Prostate gland (tissue), 2 donors: ENCODE data around the gene IER2. TPM values are rescaled to one million over a fixed set of nuclear protein-coding genes. Genes with fewer than 3 reads are reported as not detected.
A peak's percentile ranks its signal among the peaks of the same experiment; 100 is the strongest.
"Not testable (repeated sequence)": the region's sequence is repeated elsewhere in the genome, so short reads cannot be mapped to it uniquely, and the experiment has no call there.

Experiments
- DNase-seq: peaks from one replicate; pipeline ENCODE4 v3.0.0-alpha.2; 2019; ENCODE audit warnings: low spot score
- H3K27ac ChIP-seq, 2 donors: fragments of 200-600 bp; sonication (generic); 2 replicates each; pipeline ENCODE4 v1.5.1; 2017 to 2019
- H3K27me3 ChIP-seq: fragments of 200-600 bp; sonication (generic); replicated peaks from 2 replicates; pipeline ENCODE4 v1.5.1; 2019; ENCODE audit not compliant: insufficient read depth
- H3K36me3 ChIP-seq, 2 donors: fragments of 200-600 bp; sonication (generic); 1 replicate in 1 of 2; 2 replicates in 1 of 2; pipeline versions ENCODE4 v1.5.1 to v1.8.1; 2017 to 2019
- H3K4me1 ChIP-seq: fragments of 200-600 bp; sonication (generic); replicated peaks from 2 replicates; pipeline ENCODE4 v1.5.1; 2019
- H3K4me3 ChIP-seq, 2 donors: fragments of 200-600 bp; sonication (generic); 2 replicates each; pipeline ENCODE4 v1.5.1; 2017 to 2019
- H3K9me3 ChIP-seq: fragments of 200-600 bp; sonication (generic); 2 replicates; pipeline ENCODE4 v1.5.1; 2017
- POLR2A ChIP-seq: fragments of 450-650 bp; IDR thresholded peaks from one replicate; pipeline ENCODE4 v1.6.1; 2016; ENCODE audit warnings: antibody characterized with exemption, mild to moderate bottlenecking
- POLR2AphosphoS5 ChIP-seq: sonication (generic); formaldehyde crosslinking; IDR thresholded peaks from one replicate; pipeline ENCODE4 v1.6.1; 2017; ENCODE audit warnings: antibody characterized with exemption
- whole genome bisulfite sequencing: methylation state at CpG from one replicate; pipeline ENCODE4 v1.1.5; 2018; 5-methylcytosine and 5-hydroxymethylcytosine counted together
- intact Hi-C: fragments of 100-400 bp; cut with DNase I; formaldehyde crosslinking; loops from one replicate; pipeline ENCODE4 v1.14.2; 2022
- total RNA-seq, 2 donors: library from RNA; depleted of rRNA; stranded (reverse); fragments of >200 nt; gene quantifications; one replicate each; pipeline ENCODE4 v1.1.0, GENCODE V29; 2016
- TF ChIP-seq, protein P1 (sequence below), 4 experiments: fragments of 200-600 bp in 2 of 4; fragments of 450-650 bp in 2 of 4; sonication (generic) in 2 of 4; IDR thresholded peaks; 1 replicate in 3 of 4; 2 replicates in 1 of 4; pipeline ENCODE4 v1.5.1; 2016 to 2019; ENCODE audit warnings: antibody characterized with exemption in 4 of 4, mild to moderate bottlenecking in 2 of 4, moderate library complexity in 2 of 4

Gene IER2
- total RNA-seq, 2 donors from 2014 or later: 34.7 to 75.7 TPM

DNA sequence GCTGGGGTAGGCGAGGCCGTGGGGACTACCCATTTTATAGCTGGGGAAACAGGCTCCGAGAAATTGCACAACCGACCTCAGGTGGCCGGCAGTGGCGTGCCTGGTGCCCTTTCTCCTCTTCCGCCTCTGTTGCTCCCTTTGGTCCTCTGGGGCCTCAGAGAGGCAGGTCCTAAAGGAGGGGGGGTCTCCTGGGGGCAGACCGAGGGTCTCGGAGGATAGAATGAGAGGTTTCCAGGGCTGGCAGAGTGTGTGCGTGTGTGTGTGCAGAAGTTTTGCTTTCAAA, 11.4 kb upstream of the IER2 start:
- Histone ChIP-seq H3K4me1 (no peaks in the 10 kb centered on the region), H3K9me3 (no peaks in the 10 kb centered on the region), H3K36me3 (no peaks in the 10 kb centered on the region), H3K4me3 (no peak overlapping the region), H3K27me3 (no peaks in the 10 kb centered on the region), H3K27ac (no peak overlapping the region)
- 70% methylated on average over 10 of the region's 10 CpGs for WGBS
- no peak for DNase-seq
- TF ChIP-seq POLR2A (no peak), POLR2AphosphoS5 (no peak)
- TF ChIP-seq, protein P1, sequence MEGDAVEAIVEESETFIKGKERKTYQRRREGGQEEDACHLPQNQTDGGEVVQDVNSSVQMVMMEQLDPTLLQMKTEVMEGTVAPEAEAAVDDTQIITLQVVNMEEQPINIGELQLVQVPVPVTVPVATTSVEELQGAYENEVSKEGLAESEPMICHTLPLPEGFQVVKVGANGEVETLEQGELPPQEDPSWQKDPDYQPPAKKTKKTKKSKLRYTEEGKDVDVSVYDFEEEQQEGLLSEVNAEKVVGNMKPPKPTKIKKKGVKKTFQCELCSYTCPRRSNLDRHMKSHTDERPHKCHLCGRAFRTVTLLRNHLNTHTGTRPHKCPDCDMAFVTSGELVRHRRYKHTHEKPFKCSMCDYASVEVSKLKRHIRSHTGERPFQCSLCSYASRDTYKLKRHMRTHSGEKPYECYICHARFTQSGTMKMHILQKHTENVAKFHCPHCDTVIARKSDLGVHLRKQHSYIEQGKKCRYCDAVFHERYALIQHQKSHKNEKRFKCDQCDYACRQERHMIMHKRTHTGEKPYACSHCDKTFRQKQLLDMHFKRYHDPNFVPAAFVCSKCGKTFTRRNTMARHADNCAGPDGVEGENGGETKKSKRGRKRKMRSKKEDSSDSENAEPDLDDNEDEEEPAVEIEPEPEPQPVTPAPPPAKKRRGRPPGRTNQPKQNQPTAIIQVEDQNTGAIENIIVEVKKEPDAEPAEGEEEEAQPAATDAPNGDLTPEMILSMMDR (IDR thresholded peaks at IDR 0.05): no peak
- intact Hi-C loops: no loop called here

GRCh38 chr19:13139633-13140311, 10.4 kb upstream of the IER2 start:
- Histone ChIP-seq H3K27ac (no peak overlapping the region), H3K9me3 (no peaks in the 10 kb centered on the region), H3K36me3 (no peaks in the 10 kb centered on the region), H3K4me3 (no peak overlapping the region), H3K4me1 (no peaks in the 10 kb centered on the region), H3K27me3 (no peaks in the 10 kb centered on the region)
- no peak for DNase-seq
- 80% methylated on average over 11 of the region's 11 CpGs for whole genome bisulfite sequencing
- TF ChIP-seq POLR2A: no peak
- TF ChIP-seq, protein P1 (IDR thresholded peaks at IDR 0.05): no peak
- no peak for TF ChIP-seq POLR2AphosphoS5
- intact Hi-C loops: no loop called here

DNA sequence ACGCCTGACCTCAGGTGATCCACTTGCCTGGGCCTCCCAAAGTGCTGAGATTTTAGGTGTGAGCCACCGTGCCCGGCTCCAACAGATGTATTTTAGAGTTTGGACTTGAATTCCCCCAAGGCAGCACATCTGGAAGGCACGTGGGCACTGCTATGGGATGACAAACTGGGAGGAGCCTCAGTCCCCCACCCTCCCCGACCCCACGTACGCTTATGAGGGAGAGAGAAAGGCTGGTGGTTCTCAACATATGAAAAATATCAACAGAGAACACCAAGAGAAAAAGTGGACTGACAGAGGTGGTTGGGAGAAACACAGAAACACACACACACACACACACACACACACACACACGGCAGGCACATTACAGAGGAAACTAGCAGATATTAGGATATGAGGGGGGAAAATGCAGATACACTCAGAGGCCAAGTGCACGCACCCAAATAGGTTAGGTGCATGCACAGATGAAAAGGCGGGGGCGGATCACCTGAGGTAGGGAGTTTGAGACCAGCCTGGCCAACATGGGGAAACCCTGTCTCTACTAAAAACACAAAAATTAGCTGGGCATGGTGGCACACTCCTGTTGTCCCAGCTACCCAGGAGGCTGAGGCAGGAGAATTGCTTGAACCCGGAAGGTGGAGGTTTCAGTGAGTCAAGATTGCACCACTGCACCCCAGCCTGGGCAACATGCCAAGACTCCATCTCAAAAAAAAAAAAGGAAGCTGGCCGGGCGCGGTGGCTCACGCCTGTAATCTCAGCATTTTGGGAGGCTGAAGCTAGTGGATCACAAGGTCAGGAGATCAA, 3.2 kb upstream of the IER2 start:
- Histone ChIP-seq H3K4me3 (no peak overlapping the region), H3K27me3 (no peaks in the 10 kb centered on the region), H3K36me3 (no peaks in the 10 kb centered on the region), H3K4me1 (no peaks in the 10 kb centered on the region), H3K9me3 (no peaks in the 10 kb centered on the region), H3K27ac (no peak overlapping the region)
- TF ChIP-seq POLR2AphosphoS5: no peak
- TF ChIP-seq, protein P1 (IDR thresholded peaks at IDR 0.05): no peak
- no peak for TF ChIP-seq POLR2A
- no peak for DNase-seq
- WGBS: 75% methylated on average over 16 of the region's 16 CpGs
- intact Hi-C loops: no loop called here

GRCh38 chr19:13149173-13149627, 1.0 kb upstream of the IER2 start:
- peak overlapping the region; percentile 83 to 92 for H3K4me3 ChIP-seq
- intact Hi-C loops, H3K9me3 ChIP-seq, H3K36me3 ChIP-seq, H3K4me1 ChIP-seq, DNase-seq, H3K27me3 ChIP-seq: not testable (repeated sequence)
- 26% methylated on average over 17 of the region's 17 CpGs for WGBS
- H3K27ac ChIP-seq: peak overlapping the region; percentile 98 to 100

- H3K4me3 ChIP-seq: peak overlapping the region; percentile 83 to 92
- no peaks in the 10 kb centered on the region for H3K9me3 ChIP-seq
- H3K4me1 ChIP-seq: no peaks in the 10 kb centered on the region
- H3K27ac ChIP-seq: peak overlapping the region; percentile 98 to 100
- intact Hi-C loops: loop anchor here (5.0 to 10.0 kb wide), 2 partner anchors 113 to 715 kb away; no protein-coding TSS in a partner anchor
- peak; percentile 37 for DNase-seq
- H3K27me3 ChIP-seq: no peaks in the 10 kb centered on the region
- TF ChIP-seq POLR2A (no peak), POLR2AphosphoS5 (no peak)
- TF ChIP-seq, protein P1 (IDR thresholded peaks at IDR 0.05): no peak
- WGBS: 2% methylated on average over 35 of the region's 46 CpGs
- H3K36me3 ChIP-seq: no peaks in the 10 kb centered on the region
Measured at GRCh38 chr19:13149628-13150186, 504 bp upstream of the IER2 start.
